Endothelial cell (in vitro differentiated cells): ENCODE results near the gene EMILIN3. TPM values are rescaled to one million over a fixed set of nuclear protein-coding genes. Genes with fewer than 3 reads are reported as not detected.

Experiments
- DNase-seq: peaks from one replicate; pipeline ENCODE4 v3.0.0; 2021; ENCODE audit warnings: low spot score
- H3K27ac Mint-ChIP-seq: one replicate; pipeline ENCODE4 v1.8.0; 2021; ENCODE audit warnings: mixed read lengths, inconsistent platforms; ENCODE audit not compliant: unreplicated experiment
- H3K27me3 Mint-ChIP-seq: one replicate; pipeline ENCODE4 v1.8.0; 2021; ENCODE audit warnings: mild to moderate bottlenecking, moderate library complexity, mixed read lengths, inconsistent platforms; ENCODE audit not compliant: unreplicated experiment
- H3K36me3 Mint-ChIP-seq: one replicate; pipeline ENCODE4 v1.8.0; 2021; ENCODE audit warnings: mild to moderate bottlenecking, low read depth, mixed read lengths, inconsistent platforms; ENCODE audit not compliant: unreplicated experiment
- H3K4me1 Mint-ChIP-seq: one replicate; pipeline ENCODE4 v1.8.0; 2021; ENCODE audit warnings: mild to moderate bottlenecking, mixed read lengths, inconsistent platforms; ENCODE audit not compliant: unreplicated experiment
- H3K4me3 Mint-ChIP-seq: one replicate; pipeline ENCODE4 v1.8.0; 2021; ENCODE audit warnings: mild to moderate bottlenecking, mixed read lengths, inconsistent platforms; ENCODE audit not compliant: unreplicated experiment
- H3K9me3 Mint-ChIP-seq: one replicate; pipeline ENCODE4 v1.8.0; 2021; ENCODE audit warnings: mixed read lengths, inconsistent platforms; ENCODE audit not compliant: unreplicated experiment
- long read RNA-seq: library from polyadenylated mRNA; unstranded; transcript quantifications from one replicate; pipeline ENCODE4 v2.0.0, GENCODE V29; 2020; ENCODE audit not compliant: unreplicated experiment
- total RNA-seq: library from RNA; stranded (reverse); fragmentation: NEBNext Ultra II Directional; extraction: Animal tissue kit (Norgen Biotek cat#: 25700); gene quantifications from one replicate; pipeline ENCODE4 v1.2.1, GENCODE V29; 2021; ENCODE audit not compliant: unreplicated experiment
- TF ChIP-seq, protein P1 (sequence below): fragments of 200-600 bp; sonication (generic); IDR thresholded peaks from one replicate; pipeline ENCODE4 v1.5.0; 2021; ENCODE audit warnings: antibody characterized with exemption; ENCODE audit not compliant: unreplicated experiment

EMILIN3 gene, protein sequence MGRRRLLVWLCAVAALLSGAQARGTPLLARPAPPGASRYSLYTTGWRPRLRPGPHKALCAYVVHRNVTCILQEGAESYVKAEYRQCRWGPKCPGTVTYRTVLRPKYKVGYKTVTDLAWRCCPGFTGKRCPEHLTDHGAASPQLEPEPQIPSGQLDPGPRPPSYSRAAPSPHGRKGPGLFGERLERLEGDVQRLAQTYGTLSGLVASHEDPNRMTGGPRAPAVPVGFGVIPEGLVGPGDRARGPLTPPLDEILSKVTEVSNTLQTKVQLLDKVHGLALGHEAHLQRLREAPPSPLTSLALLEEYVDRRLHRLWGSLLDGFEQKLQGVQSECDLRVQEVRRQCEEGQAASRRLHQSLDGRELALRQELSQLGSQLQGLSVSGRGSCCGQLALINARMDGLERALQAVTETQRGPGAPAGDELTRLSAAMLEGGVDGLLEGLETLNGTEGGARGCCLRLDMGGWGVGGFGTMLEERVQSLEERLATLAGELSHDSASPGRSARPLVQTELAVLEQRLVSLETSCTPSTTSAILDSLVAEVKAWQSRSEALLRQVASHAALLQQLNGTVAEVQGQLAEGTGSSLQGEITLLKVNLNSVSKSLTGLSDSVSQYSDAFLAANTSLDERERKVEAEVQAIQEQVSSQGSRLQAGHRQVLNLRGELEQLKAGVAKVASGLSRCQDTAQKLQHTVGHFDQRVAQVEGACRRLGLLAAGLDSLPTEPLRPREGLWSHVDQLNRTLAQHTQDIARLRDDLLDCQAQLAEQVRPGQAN
- total RNA-seq: 0.28 TPM
- long read RNA-seq, partial matches to known transcripts: 0 of 28 reads
- long read RNA-seq, other reads (novel, unspliced or antisense): 28 of 28 reads

DNA sequence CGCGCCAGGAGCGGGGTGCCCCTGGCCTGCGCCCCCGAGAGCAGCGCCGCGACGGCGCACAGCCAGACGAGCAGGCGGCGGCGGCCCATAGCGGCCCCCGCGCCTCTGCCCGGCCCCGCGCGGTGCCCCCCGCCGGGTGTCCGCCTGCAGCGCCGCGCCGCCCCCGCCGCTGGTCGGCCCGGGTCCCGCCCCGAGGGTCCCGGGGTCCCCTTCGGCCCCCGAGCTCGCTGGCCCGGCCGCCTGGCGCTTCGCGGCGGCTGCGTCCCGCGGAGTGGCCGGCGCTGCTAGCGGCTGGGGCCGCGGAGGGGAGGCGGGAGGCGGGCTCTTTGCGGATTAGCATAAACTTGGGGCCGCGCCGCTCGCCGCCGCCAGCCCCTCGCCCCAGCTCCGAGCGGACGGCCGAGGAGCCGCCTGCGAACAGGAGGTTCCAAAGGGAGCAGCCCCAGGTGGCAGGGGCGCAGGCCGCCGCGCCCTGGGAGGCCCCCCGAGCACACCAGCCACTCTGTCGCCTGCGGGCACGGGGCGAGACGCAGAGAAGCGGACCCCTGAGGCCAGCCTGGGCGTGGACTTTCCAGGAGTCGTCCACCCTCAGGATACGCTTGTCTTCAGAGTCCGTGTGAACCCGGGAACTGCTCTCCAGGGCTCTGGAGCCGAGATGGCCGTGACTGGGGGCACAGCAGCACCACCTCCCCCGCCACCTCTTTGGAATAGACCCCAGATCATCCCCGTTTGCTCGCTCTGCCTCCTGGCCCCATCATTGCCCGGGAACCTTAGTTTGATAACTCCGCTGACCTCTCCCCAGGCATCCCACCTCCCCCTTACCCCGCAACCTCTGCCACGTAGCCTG is at the start of gene EMILIN3:
EMILIN3 (minus strand) TSS at position 273 of the 847 bp plus-strand sequence; CDS start at position 89, 184 bp downstream.
- H3K4me3 Mint-ChIP-seq: peak within 1 kb of the TSS; percentile 82
- peaks cover 9% of the 10 kb centered on the region for H3K36me3 Mint-ChIP-seq
- DNase-seq: peak; percentile 44
- peaks cover 29% of the 10 kb centered on the region for H3K27me3 Mint-ChIP-seq
- peaks cover 4% of the 10 kb centered on the region for H3K9me3 Mint-ChIP-seq
- TF ChIP-seq, protein P1, sequence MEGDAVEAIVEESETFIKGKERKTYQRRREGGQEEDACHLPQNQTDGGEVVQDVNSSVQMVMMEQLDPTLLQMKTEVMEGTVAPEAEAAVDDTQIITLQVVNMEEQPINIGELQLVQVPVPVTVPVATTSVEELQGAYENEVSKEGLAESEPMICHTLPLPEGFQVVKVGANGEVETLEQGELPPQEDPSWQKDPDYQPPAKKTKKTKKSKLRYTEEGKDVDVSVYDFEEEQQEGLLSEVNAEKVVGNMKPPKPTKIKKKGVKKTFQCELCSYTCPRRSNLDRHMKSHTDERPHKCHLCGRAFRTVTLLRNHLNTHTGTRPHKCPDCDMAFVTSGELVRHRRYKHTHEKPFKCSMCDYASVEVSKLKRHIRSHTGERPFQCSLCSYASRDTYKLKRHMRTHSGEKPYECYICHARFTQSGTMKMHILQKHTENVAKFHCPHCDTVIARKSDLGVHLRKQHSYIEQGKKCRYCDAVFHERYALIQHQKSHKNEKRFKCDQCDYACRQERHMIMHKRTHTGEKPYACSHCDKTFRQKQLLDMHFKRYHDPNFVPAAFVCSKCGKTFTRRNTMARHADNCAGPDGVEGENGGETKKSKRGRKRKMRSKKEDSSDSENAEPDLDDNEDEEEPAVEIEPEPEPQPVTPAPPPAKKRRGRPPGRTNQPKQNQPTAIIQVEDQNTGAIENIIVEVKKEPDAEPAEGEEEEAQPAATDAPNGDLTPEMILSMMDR: no peak
- peaks cover 5% of the 10 kb centered on the region for H3K4me1 Mint-ChIP-seq
- H3K27ac Mint-ChIP-seq: peak within 1 kb of the TSS; percentile 36

DNA sequence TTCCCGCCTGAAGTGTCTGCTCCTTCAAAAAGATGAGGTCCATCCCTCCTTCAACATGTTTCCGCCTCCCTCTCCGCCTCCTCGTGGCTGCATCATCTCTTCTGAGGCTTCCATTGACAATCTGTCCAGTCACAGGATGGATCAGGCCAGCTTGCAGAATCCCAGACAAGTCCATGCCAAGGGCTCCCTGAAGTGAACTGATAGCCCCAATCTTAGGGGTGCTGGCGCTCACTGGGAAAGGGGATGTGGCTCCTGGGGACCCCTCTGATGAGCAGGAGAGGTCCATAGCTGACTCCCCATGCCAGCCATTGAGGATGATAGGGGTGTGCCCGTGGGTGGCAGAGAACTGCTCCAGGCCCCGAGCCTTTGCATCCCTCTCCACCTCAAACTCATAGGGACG is 48.6 kb upstream of the EMILIN3 start:
- H3K27me3 Mint-ChIP-seq: peaks cover 6% of the 10 kb centered on the region
- H3K4me1 Mint-ChIP-seq: peaks cover 37% of the 10 kb centered on the region
- peaks cover 5% of the 10 kb centered on the region for H3K9me3 Mint-ChIP-seq
- TF ChIP-seq, protein P1: no peak
- H3K27ac Mint-ChIP-seq: no peak overlapping the region
- DNase-seq: no peak
- H3K36me3 Mint-ChIP-seq: peaks cover 52% of the 10 kb centered on the region
- H3K4me3 Mint-ChIP-seq: no peak overlapping the region

DNA sequence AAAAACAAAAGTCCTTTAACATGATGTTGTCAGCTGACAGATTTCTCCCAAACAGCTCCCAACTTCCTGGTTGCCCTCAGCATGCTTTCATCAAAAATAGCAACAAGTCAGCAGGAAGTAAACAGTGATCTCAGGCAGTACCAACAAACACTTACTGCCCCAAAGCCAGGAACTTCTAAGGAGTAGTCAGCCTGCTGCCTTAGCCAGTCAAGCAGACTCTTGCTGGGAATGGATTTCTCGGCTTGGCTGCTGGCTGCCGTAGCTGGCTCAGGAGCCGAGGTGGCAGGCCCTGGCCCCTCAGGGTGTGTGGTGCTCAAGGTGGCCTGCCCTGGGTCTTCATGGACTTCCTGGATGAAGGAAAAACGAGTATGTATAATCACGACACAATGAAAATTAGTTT is 46.6 kb upstream of the EMILIN3 start:
- no peak for DNase-seq
- Mint-ChIP-seq H3K36me3 (peaks cover 66% of the 10 kb centered on the region), H3K4me3 (peak overlapping the region; percentile 10), H3K27ac (peak overlapping the region; percentile 88), H3K27me3 (peaks cover 4% of the 10 kb centered on the region), H3K4me1 (peaks cover 40% of the 10 kb centered on the region), H3K9me3 (peaks cover 5% of the 10 kb centered on the region)
- TF ChIP-seq, protein P1: no peak

DNA sequence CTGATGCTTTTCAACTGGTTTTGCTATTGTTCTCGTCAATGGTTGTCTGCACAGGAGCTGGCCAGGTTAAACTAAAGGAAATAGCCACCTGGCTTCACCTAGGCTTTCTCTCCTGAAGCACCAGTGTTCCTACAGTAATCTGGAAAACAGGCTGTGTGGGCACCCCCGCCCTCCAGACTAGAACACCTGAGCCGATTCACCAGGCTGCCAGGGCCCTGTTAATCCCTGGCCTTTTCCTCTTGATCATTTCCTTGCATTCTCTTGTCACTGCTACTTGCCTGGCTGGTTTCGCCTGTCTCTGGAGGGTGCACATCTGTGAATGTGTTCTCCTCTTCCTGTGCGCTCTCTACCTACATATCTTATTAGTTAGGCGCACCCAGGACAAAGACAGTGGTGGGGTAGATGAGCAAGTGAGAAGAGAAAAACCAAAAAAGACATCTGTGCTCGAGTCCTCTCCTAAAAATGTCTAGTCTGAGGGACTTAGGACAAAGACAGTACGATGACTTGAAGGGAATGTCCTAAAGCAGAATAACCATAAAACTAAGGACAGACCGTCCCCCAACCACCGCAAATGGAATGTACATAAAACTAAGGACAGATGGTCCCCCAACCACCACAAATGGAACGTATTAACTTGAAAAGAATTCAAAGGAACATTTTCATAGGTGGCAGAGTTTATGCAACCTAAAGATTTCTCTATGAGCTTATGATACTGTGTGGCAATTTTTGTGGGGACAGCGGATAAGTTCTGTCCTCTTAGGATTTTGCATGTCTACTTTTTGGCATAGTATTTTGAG is 45.9 kb upstream of the EMILIN3 start:
- peaks cover 4% of the 10 kb centered on the region for H3K27me3 Mint-ChIP-seq
- H3K4me3 Mint-ChIP-seq: peak overlapping the region; percentile 65
- peaks cover 61% of the 10 kb centered on the region for H3K36me3 Mint-ChIP-seq
- DNase-seq: no peak
- peak overlapping the region; percentile 88 for H3K27ac Mint-ChIP-seq
- peaks cover 34% of the 10 kb centered on the region for H3K4me1 Mint-ChIP-seq
- TF ChIP-seq, protein P1: no peak
- peaks cover 5% of the 10 kb centered on the region for H3K9me3 Mint-ChIP-seq
